GM23248 (cell line): ENCODE results near the gene PMVK. TPM values are rescaled to one million over a fixed set of nuclear protein-coding genes. Genes with fewer than 3 reads are reported as not detected.

Experiments
- DNase-seq: peaks from one replicate; pipeline ENCODE4 v3.0.0-alpha.2; 2015
- H2AFZ ChIP-seq: fragments of 200-600 bp; sonication (generic); 2 replicates; pipeline ENCODE4 v1.6.1; 2016; ENCODE audit warnings: antibody characterized with exemption
- H3F3A ChIP-seq: fragments of 200-600 bp; sonication (generic); 2 replicates; pipeline ENCODE4 v1.6.1; 2016; ENCODE audit warnings: mild to moderate bottlenecking, antibody characterized with exemption, mixed run types; ENCODE audit not compliant: insufficient read depth
- H3K27ac ChIP-seq: fragments of 200-600 bp; sonication (generic); 2 replicates; pipeline ENCODE4 v1.5.1; 2016; ENCODE audit warnings: mild to moderate bottlenecking
- H3K27me3 ChIP-seq: fragments of 200-600 bp; sonication (generic); replicated peaks from 2 replicates; pipeline ENCODE4 v1.6.1; 2016; ENCODE audit warnings: mild to moderate bottlenecking; ENCODE audit not compliant: insufficient read depth
- H3K36me3 ChIP-seq: fragments of 200-600 bp; sonication (generic); 2 replicates; pipeline ENCODE4 v1.6.1; 2016; ENCODE audit warnings: low read depth, mild to moderate bottlenecking
- H3K4me1 ChIP-seq: fragments of 200-600 bp; sonication (generic); 2 replicates; pipeline ENCODE4 v1.6.1; 2016; ENCODE audit warnings: mild to moderate bottlenecking; ENCODE audit not compliant: insufficient read depth
- H3K4me2 ChIP-seq: fragments of 200-600 bp; sonication (generic); one replicate; pipeline ENCODE4 v1.6.1; 2016; ENCODE audit warnings: mild to moderate bottlenecking; ENCODE audit not compliant: unreplicated experiment
- H3K4me3 ChIP-seq: fragments of 200-600 bp; sonication (generic); 2 replicates; pipeline ENCODE4 v1.5.1; 2016; ENCODE audit warnings: mild to moderate bottlenecking
- H3K79me2 ChIP-seq: fragments of 200-600 bp; sonication (generic); 2 replicates; pipeline ENCODE4 v1.6.1; 2016; ENCODE audit warnings: mild to moderate bottlenecking; ENCODE audit not compliant: insufficient read depth
- H3K9ac ChIP-seq: fragments of 200-600 bp; sonication (generic); 2 replicates; pipeline ENCODE4 v1.6.1; 2016; ENCODE audit warnings: mild to moderate bottlenecking
- H3K9me2 ChIP-seq: fragments of 200-600 bp; sonication (generic); 2 replicates; pipeline ENCODE4 v1.6.1; 2016; ENCODE audit warnings: mixed run types, mild to moderate bottlenecking, moderate library complexity; ENCODE audit not compliant: insufficient read depth
- H3K9me3 ChIP-seq: fragments of 200-600 bp; sonication (generic); one replicate; pipeline ENCODE4 v1.6.1; 2017; ENCODE audit warnings: low read depth
- H4K20me1 ChIP-seq: fragments of 200-600 bp; sonication (generic); 2 replicates; pipeline ENCODE4 v1.6.0; 2016; ENCODE audit not compliant: insufficient read depth
- EZH2 ChIP-seq: fragments of 200-600 bp; sonication (generic); IDR thresholded peaks from 2 replicates; pipeline ENCODE4 v1.6.1; 2018; ENCODE audit warnings: antibody characterized with exemption, mild to moderate bottlenecking; ENCODE audit not compliant: insufficient read depth, poor library complexity, severe bottlenecking
- EZH2phosphoT487 ChIP-seq: fragments of 200-600 bp; sonication (generic); IDR thresholded peaks from 2 replicates; pipeline ENCODE4 v1.6.1; 2018; ENCODE audit warnings: antibody characterized with exemption, moderate library complexity, mild to moderate bottlenecking, low read depth; ENCODE audit not compliant: insufficient read depth
- WGBS, 2 experiments: methylation state at CpG; one replicate each; pipeline ENCODE4 v1.1.6; 2015 to 2017; ENCODE audit warnings: low lambda C conversion rate in 2 of 2, low coverage in 1 of 2; ENCODE audit errors: missing lambda C conversion rate in 2 of 2; 5-methylcytosine and 5-hydroxymethylcytosine counted together
- in situ Hi-C: fragments of 300-500 bp; cut with MboI; formaldehyde crosslinking; loops from 2 replicates; pipeline ENCODE4 v1.15.0; 2020
- polyA plus RNA-seq: library from polyadenylated mRNA; unstranded; fragments of >200 nt; fragmentation: Nextera tagmentation; extraction: Ambion mirVana; gene quantifications from 2 replicates; pipeline ENCODE4 v1.2.1, GENCODE V29; 2016
- total RNA-seq: library from RNA; depleted of rRNA; stranded (reverse); fragments of >200 nt; shearing (Covaris generic); gene quantifications from 2 replicates; pipeline ENCODE4 v1.2.3, GENCODE V29; 2014

Gene PMVK
- total and polyA plus RNA-seq, 2 experiments from 2014 or later, result 6.4 to 36.6 TPM

- no peak for TF ChIP-seq EZH2
- no peak for TF ChIP-seq EZH2phosphoT487
- no peak overlapping the region for H3K4me3 ChIP-seq
- in situ Hi-C loops, result no loop called here
- H3K9me2 ChIP-seq, result no peaks in the 10 kb centered on the region
- no peak overlapping the region for H2AFZ ChIP-seq
- no peaks in the 10 kb centered on the region for H3K9me3 ChIP-seq
- H3K79me2 ChIP-seq, result 0 out of 2 replicates have a peak, but pooled peaks cover 14% of the 10 kb centered on the region
- H3K9ac ChIP-seq, result no peak overlapping the region
- H3F3A ChIP-seq, result peaks cover 9% of the 10 kb centered on the region
- H3K4me1 ChIP-seq, result peaks cover 20% of the 10 kb centered on the region
- H3K27ac ChIP-seq, result no peak overlapping the region
- no peaks in the 10 kb centered on the region for H3K27me3 ChIP-seq
- H4K20me1 ChIP-seq, result no peaks in the 10 kb centered on the region
- WGBS, 2 experiments, result 91 to 94% methylated on average over 2 of the region's 2 CpGs
- no peaks in the 10 kb centered on the region for H3K36me3 ChIP-seq
- H3K4me2 ChIP-seq, result no peak overlapping the region
- DNase-seq, result no peak
Observed at GRCh38 chr1:154953611-154954038, 17.1 kb upstream of the PMVK start.

- Histone ChIP-seq H3K9ac (no peak overlapping the region), H3K36me3 (no peaks in the 10 kb centered on the region), H3K4me1 (peaks cover 20% of the 10 kb centered on the region), H4K20me1 (no peaks in the 10 kb centered on the region), H3K9me3 (no peaks in the 10 kb centered on the region), H3K4me2 (no peak overlapping the region), H2AFZ (no peak overlapping the region), H3F3A (peaks cover 9% of the 10 kb centered on the region), H3K79me2 (0 out of 2 replicates have a peak, but pooled peaks cover 14% of the 10 kb centered on the region), H3K27me3 (no peaks in the 10 kb centered on the region), H3K4me3 (no peak overlapping the region), H3K27ac (no peak overlapping the region), H3K9me2 (no peaks in the 10 kb centered on the region)
- TF ChIP-seq EZH2 (no peak), EZH2phosphoT487 (no peak)
- 73 to 79% methylated on average over 6 of the region's 6 CpGs for WGBS, 2 experiments
- in situ Hi-C loops, result no loop called here
- no peak for DNase-seq
Observed at GRCh38 chr1:154952664-154953063, 16.1 kb upstream of the PMVK start.

GRCh38 chr1:154951901-154952657, 15.6 kb upstream of the PMVK start:
- H2AFZ ChIP-seq, result no peak overlapping the region
- H3K27ac ChIP-seq, result no peak overlapping the region
- TF ChIP-seq EZH2 (no peak), EZH2phosphoT487 (no peak)
- H3K4me2 ChIP-seq, result no peak overlapping the region
- H3K36me3 ChIP-seq, result no peaks in the 10 kb centered on the region
- no peaks in the 10 kb centered on the region for H4K20me1 ChIP-seq
- no peaks in the 10 kb centered on the region for H3K27me3 ChIP-seq
- no peaks in the 10 kb centered on the region for H3K9me3 ChIP-seq
- H3K79me2 ChIP-seq, result 0 out of 2 replicates have a peak, but pooled peaks cover 14% of the 10 kb centered on the region
- 63 to 68% methylated on average over 14 to 15 of the region's 15 CpGs for WGBS, 2 experiments
- in situ Hi-C loops, result no loop called here
- peaks cover 16% of the 10 kb centered on the region for H3K4me1 ChIP-seq
- H3K9me2 ChIP-seq, result no peaks in the 10 kb centered on the region
- H3K4me3 ChIP-seq, result no peak overlapping the region
- H3F3A ChIP-seq, result peaks cover 9% of the 10 kb centered on the region
- H3K9ac ChIP-seq, result no peak overlapping the region
- no peak for DNase-seq

GRCh38 chr1:154948079-154948478, 11.6 kb upstream of the PMVK start:
- in situ Hi-C loops, result no loop called here
- 78 to 83% methylated on average over 11 of the region's 11 CpGs for WGBS, 2 experiments
- Histone ChIP-seq H3K27me3 (no peaks in the 10 kb centered on the region), H3K36me3 (no peaks in the 10 kb centered on the region), H3K4me2 (no peak overlapping the region), H2AFZ (no peak overlapping the region), H3K9me2 (no peaks in the 10 kb centered on the region), H3K27ac (no peak overlapping the region), H3K4me1 (no peaks in the 10 kb centered on the region), H3K9ac (no peak overlapping the region), H3F3A (no peaks in the 10 kb centered on the region), H3K79me2 (no peaks in the 10 kb centered on the region), H3K4me3 (no peak overlapping the region), H3K9me3 (no peaks in the 10 kb centered on the region), H4K20me1 (no peaks in the 10 kb centered on the region)
- DNase-seq, result no peak
- TF ChIP-seq EZH2phosphoT487, result no peak
- TF ChIP-seq EZH2, result no peak
